Neuronal stem cell (in vitro differentiated cells): ENCODE measurements around the gene DACT2.
A peak's percentile ranks its signal among the peaks of the same experiment; 100 is the strongest.

ENCODE experiments used
- DNase-seq: peaks from one replicate; pipeline ENCODE4 v3.0.0-alpha.2; 2013; ENCODE audit warnings: low spot score
- H2AFZ ChIP-seq: one replicate; pipeline ENCODE4 v1.6.1; 2013; ENCODE audit warnings: mild to moderate bottlenecking, low read length, inconsistent platforms
- H2AK5ac ChIP-seq: 2 replicates; pipeline ENCODE4 v1.6.1; 2013; ENCODE audit warnings: low read depth, mild to moderate bottlenecking, inconsistent platforms, low read length, moderate library complexity, mixed read lengths
- H2BK120ac ChIP-seq: 2 replicates; pipeline ENCODE4 v1.6.1; 2013; ENCODE audit warnings: low read depth, mild to moderate bottlenecking, inconsistent platforms, low read length, moderate library complexity, mixed read lengths
- H2BK12ac ChIP-seq: one replicate; pipeline ENCODE4 v1.6.1; 2013; ENCODE audit warnings: low read length, inconsistent platforms
- H2BK15ac ChIP-seq: 2 replicates; pipeline ENCODE4 v1.6.1; 2013; ENCODE audit warnings: mild to moderate bottlenecking, low read length, inconsistent platforms, mixed read lengths
- H2BK5ac ChIP-seq: one replicate; pipeline ENCODE4 v1.6.1; 2013; ENCODE audit warnings: inconsistent platforms, mild to moderate bottlenecking, low read length, moderate library complexity
- H3K14ac ChIP-seq: one replicate; pipeline ENCODE4 v1.6.1; 2013; ENCODE audit warnings: low read length, inconsistent platforms
- H3K18ac ChIP-seq: 2 replicates; pipeline ENCODE4 v1.6.1; 2013; ENCODE audit warnings: low read length, inconsistent platforms
- H3K23ac ChIP-seq: 2 replicates; pipeline ENCODE4 v1.6.1; 2013; ENCODE audit warnings: low read depth, mild to moderate bottlenecking, mixed read lengths, low read length, inconsistent platforms; ENCODE audit not compliant: poor library complexity
- H3K27ac ChIP-seq: replicated peaks from 3 replicates; pipeline ENCODE4 v1.5.1; 2013; ENCODE audit warnings: low read length, inconsistent platforms
- H3K27me3 ChIP-seq, 3 experiments: 2 replicates each; pipeline ENCODE4 v1.6.1; 2013; ENCODE audit warnings: low read length in 3 of 3, mild to moderate bottlenecking in 2 of 3, inconsistent platforms in 1 of 3, low read depth in 1 of 3, mixed read lengths in 1 of 3, moderate library complexity in 1 of 3; ENCODE audit not compliant: control insufficient read depth in 3 of 3, insufficient read depth in 3 of 3
- H3K36me3 ChIP-seq, 2 donors: replicated peaks in 1 of 2; 2 replicates each; pipeline ENCODE4 v1.6.1; 2013; ENCODE audit warnings: low read length in 2 of 2; ENCODE audit not compliant: control insufficient read depth in 2 of 2, insufficient read depth in 2 of 2
- H3K4ac ChIP-seq: 2 replicates; pipeline ENCODE4 v1.6.1; 2013; ENCODE audit warnings: inconsistent platforms, mild to moderate bottlenecking, low read length, moderate library complexity
- H3K4me1 ChIP-seq, 2 donors: 1 replicate in 1 of 2; 2 replicates in 1 of 2; pipeline ENCODE4 v1.6.1; 2013; ENCODE audit warnings: low read length in 2 of 2, low read depth in 1 of 2; ENCODE audit not compliant: control insufficient read depth in 2 of 2, insufficient read depth in 1 of 2
- H3K4me2 ChIP-seq: one replicate; pipeline ENCODE4 v1.6.1; 2013; ENCODE audit warnings: mild to moderate bottlenecking, low read length, inconsistent platforms; ENCODE audit not compliant: insufficient read depth, poor library complexity, severe bottlenecking
- H3K4me3 ChIP-seq, 2 donors: 2 replicates each; pipeline ENCODE4 v1.5.1; 2013; ENCODE audit warnings: low read length in 2 of 2, mild to moderate bottlenecking in 2 of 2, inconsistent platforms in 1 of 2, moderate library complexity in 1 of 2
- H3K79me1 ChIP-seq: one replicate; pipeline ENCODE4 v1.6.1; 2013; ENCODE audit warnings: low read depth, mild to moderate bottlenecking, inconsistent platforms, low read length, moderate library complexity
- H3K9ac ChIP-seq: one replicate; pipeline ENCODE4 v1.6.1; 2013; ENCODE audit warnings: mild to moderate bottlenecking, low read depth, low read length, inconsistent platforms; ENCODE audit not compliant: poor library complexity
- H3K9me3 ChIP-seq, 2 donors: replicated peaks in 1 of 2; 2 replicates each; pipeline versions ENCODE3 to v1.6.1; 2013; ENCODE audit warnings: low read length in 2 of 2, mild to moderate bottlenecking in 2 of 2, inconsistent platforms in 1 of 2, low read depth in 1 of 2, mixed read lengths in 1 of 2, moderate library complexity in 1 of 2; ENCODE audit not compliant: control insufficient read depth in 2 of 2, insufficient read depth in 1 of 2
- H4K8ac ChIP-seq: one replicate; pipeline ENCODE4 v1.6.1; 2013; ENCODE audit warnings: low read depth, mild to moderate bottlenecking, inconsistent platforms, low read length, moderate library complexity
- H4K91ac ChIP-seq: one replicate; pipeline ENCODE4 v1.6.1; 2013; ENCODE audit warnings: low read length, low read depth, mild to moderate bottlenecking, inconsistent platforms; ENCODE audit not compliant: poor library complexity
- WGBS, 2 donors: extraction: QIAGEN DNeasy Blood & Tissue Kit; methylation state at CpG; one replicate each; pipeline ENCODE4 v1.1.7; 2013; ENCODE audit warnings: missing lambda C conversion rate in 2 of 2, mixed read lengths in 1 of 2; ENCODE audit not compliant: insufficient read length in 2 of 2, insufficient replicate concordance in 1 of 2; ENCODE audit errors: extremely low coverage in 2 of 2; 5-methylcytosine and 5-hydroxymethylcytosine counted together

DACT2 gene

GRCh38 chr6:168264593-168265335 lies 54.8 kb downstream of the DACT2 start:
- H4K8ac ChIP-seq: no peak overlapping the region
- no CpG with 5 or more reads among the region's 19 CpGs for WGBS, 2 donors
- H3K4me1 ChIP-seq: peaks cover 2 to 4% of the 10 kb centered on the region in 2 donors

GRCh38 chr6:168263351-168263905 lies 56.1 kb downstream of the DACT2 start:
- Histone ChIP-seq H3K14ac (no peak overlapping the region), H3K23ac (no peak overlapping the region), H3K4me3 (no peak overlapping the region), H2BK15ac (no peak overlapping the region), H3K9me3 (no peaks in the 10 kb centered on the region), H3K27me3 (no peaks in the 10 kb centered on the region), H3K18ac (no peak overlapping the region), H3K79me1 (no peaks in the 10 kb centered on the region), H2BK12ac (no peak overlapping the region), H2BK5ac (no peak overlapping the region), H2AK5ac (no peak overlapping the region), H2AFZ (peak overlapping the region; percentile 44), H3K27ac (no peak overlapping the region), H4K8ac (no peak overlapping the region), H3K4me2 (no peak overlapping the region), H3K4me1 (peaks cover 2 to 4% of the 10 kb centered on the region in 2 donors), H2BK120ac (no peak overlapping the region), H4K91ac (no peak overlapping the region), H3K9ac (no peak overlapping the region), H3K36me3 (no peaks in the 10 kb centered on the region), H3K4ac (no peak overlapping the region)
- no CpG with 5 or more reads among the region's 28 CpGs for WGBS, 2 donors
- DNase-seq: no peak

More at GRCh38 chr6:168264593-168265335, 54.8 kb downstream of the DACT2 start:
- Histone ChIP-seq H3K79me1 (no peaks in the 10 kb centered on the region), H2AFZ (peak overlapping the region; percentile 3), H3K27me3 (peaks cover 0 to under 1% (median 0%) of the 10 kb centered on the region in 3 experiments), H3K36me3 (no peaks in the 10 kb centered on the region), H3K9me3 (no peaks in the 10 kb centered on the region), H3K4me3 (no peak overlapping the region), H3K4ac (no peak overlapping the region), H2BK120ac (no peak overlapping the region), H2AK5ac (no peak overlapping the region), H3K23ac (no peak overlapping the region), H3K14ac (no peak overlapping the region), H2BK12ac (no peak overlapping the region), H4K91ac (no peak overlapping the region), H2BK5ac (no peak overlapping the region), H3K9ac (no peak overlapping the region), H3K18ac (no peak overlapping the region), H3K4me2 (no peak overlapping the region), H2BK15ac (no peak overlapping the region), H3K27ac (no peak overlapping the region)
- DNase-seq: no peak

GRCh38 chr6:168261234-168261633 lies 58.3 kb downstream of the DACT2 start:
- Histone ChIP-seq H2BK12ac (no peak overlapping the region), H3K4ac (no peak overlapping the region), H3K14ac (no peak overlapping the region), H2BK15ac (no peak overlapping the region), H3K4me3 (no peak overlapping the region), H3K4me2 (no peak overlapping the region), H3K9ac (no peak overlapping the region), H2BK5ac (no peak overlapping the region), H2BK120ac (no peak overlapping the region), H3K79me1 (no peaks in the 10 kb centered on the region), H2AK5ac (no peak overlapping the region), H3K27ac (no peak overlapping the region), H4K91ac (no peak overlapping the region), H2AFZ (no peak overlapping the region), H3K9me3 (no peaks in the 10 kb centered on the region), H3K27me3 (no peaks in the 10 kb centered on the region), H3K18ac (no peak overlapping the region), H3K23ac (no peak overlapping the region), H3K36me3 (no peaks in the 10 kb centered on the region), H3K4me1 (peaks cover 0 to 4% of the 10 kb centered on the region in 2 donors), H4K8ac (no peak overlapping the region)
- WGBS, 2 donors: no CpG with 5 or more reads among the region's 12 CpGs
- DNase-seq: no peak

GRCh38 chr6:168260420-168260987 lies 59.1 kb downstream of the DACT2 start:
- Histone ChIP-seq H3K9ac (no peak overlapping the region), H3K4me1 (peaks cover 0 to 4% of the 10 kb centered on the region in 2 donors), H3K36me3 (no peaks in the 10 kb centered on the region), H4K91ac (no peak overlapping the region), H3K4ac (no peak overlapping the region), H2BK5ac (no peak overlapping the region), H2AFZ (no peak overlapping the region), H3K79me1 (no peaks in the 10 kb centered on the region), H3K14ac (no peak overlapping the region), H3K23ac (no peak overlapping the region), H3K27ac (no peak overlapping the region), H2BK120ac (no peak overlapping the region), H3K18ac (peak overlapping the region; percentile 2), H3K4me3 (no peak overlapping the region), H3K9me3 (peaks cover 2 to 3% of the 10 kb centered on the region in 2 donors), H3K4me2 (no peak overlapping the region), H3K27me3 (no peaks in the 10 kb centered on the region), H2BK15ac (no peak overlapping the region), H4K8ac (no peak overlapping the region), H2BK12ac (no peak overlapping the region), H2AK5ac (peak overlapping the region; percentile 72)
- WGBS, 2 donors: no CpG with 5 or more reads among the region's 24 CpGs
- DNase-seq: no peak
